DND-41 (cell line): ENCODE results near the gene STK11IP.

ENCODE experiments used
- ATAC-seq: fragments of 200-7000 bp; cut with Tn5 transposase; 3 replicates; pipeline ENCODE4 v1.9.1; 2021; ENCODE audit warnings: low read depth; ENCODE audit not compliant: insufficient read depth
- DNase-seq: peaks from one replicate; pipeline ENCODE4 v3.0.0-alpha.2; 2020
- H2AFZ ChIP-seq: 2 replicates; pipeline ENCODE4 v1.6.0; 2012; ENCODE audit warnings: low read depth, low read length
- H3K27ac ChIP-seq: 2 replicates; pipeline ENCODE4 v1.5.1; 2012; ENCODE audit warnings: low read length, inconsistent platforms
- H3K27me3 ChIP-seq: fragments of 200-600 bp; sonication (generic); 2 replicates; pipeline ENCODE4 v1.6.0; 2012; ENCODE audit warnings: low read length, mild to moderate bottlenecking, inconsistent platforms; ENCODE audit not compliant: insufficient read depth, poor library complexity
- H3K36me3 ChIP-seq: 2 replicates; pipeline ENCODE4 v1.5.1; 2012; ENCODE audit warnings: low read length, inconsistent platforms; ENCODE audit not compliant: insufficient read depth
- H3K4me1 ChIP-seq: 2 replicates; pipeline ENCODE4 v1.5.1; 2012; ENCODE audit warnings: mild to moderate bottlenecking, low read length; ENCODE audit not compliant: insufficient read depth
- H3K4me2 ChIP-seq: 2 replicates; pipeline ENCODE4 v1.6.0; 2012; ENCODE audit warnings: mild to moderate bottlenecking, moderate library complexity, low read length, inconsistent platforms; ENCODE audit not compliant: insufficient read depth
- H3K4me3 ChIP-seq, 2 experiments: fragments of 200-600 bp in 1 of 2; shearing (Covaris generic) in 1 of 2; 2 replicates each; pipeline ENCODE4 v1.5.1; 2012 to 2016; ENCODE audit warnings: inconsistent platforms in 2 of 2, low read length in 2 of 2, mild to moderate bottlenecking in 2 of 2, low read depth in 1 of 2, moderate library complexity in 1 of 2
- H3K79me2 ChIP-seq: 2 replicates; pipeline ENCODE4 v1.6.0; 2012; ENCODE audit warnings: low read length, inconsistent platforms; ENCODE audit not compliant: insufficient read depth
- H3K9ac ChIP-seq: 2 replicates; pipeline ENCODE4 v1.6.0; 2012; ENCODE audit warnings: low read depth, mild to moderate bottlenecking, inconsistent platforms, low read length, moderate library complexity
- H3K9me3 ChIP-seq: 2 replicates; pipeline ENCODE4 v1.5.1; 2012; ENCODE audit warnings: low read length, moderate library complexity, mild to moderate bottlenecking, inconsistent platforms; ENCODE audit not compliant: insufficient read depth, severe bottlenecking
- H4K20me1 ChIP-seq: 2 replicates; pipeline ENCODE4 v1.6.0; 2012; ENCODE audit warnings: low read length; ENCODE audit not compliant: insufficient read depth
- CTCF ChIP-seq: IDR thresholded peaks from 2 replicates; pipeline ENCODE4 v1.5.1; 2012; ENCODE audit warnings: borderline replicate concordance, low read length, moderate library complexity, mild to moderate bottlenecking; ENCODE audit not compliant: poor library complexity, severe bottlenecking; ENCODE audit errors: extremely low read depth
- EZH2 ChIP-seq: IDR thresholded peaks from 3 replicates; pipeline ENCODE4 v1.6.1; 2012; ENCODE audit warnings: borderline replicate concordance, low read depth, mild to moderate bottlenecking, moderate library complexity, low read length, inconsistent platforms; ENCODE audit not compliant: severe bottlenecking

Gene STK11IP

GRCh38 chr2:219628986-219629901 lies 31.6 kb downstream of the STK11IP start:
- Histone ChIP-seq H3K79me2 (no peaks in the 10 kb centered on the region), H3K4me2 (no peak overlapping the region), H3K4me3 (no peak overlapping the region), H3K27ac (no peak overlapping the region), H3K4me1 (no peaks in the 10 kb centered on the region), H3K36me3 (no peaks in the 10 kb centered on the region), H2AFZ (no peak overlapping the region), H3K9ac (no peak overlapping the region), H3K27me3 (no peaks in the 10 kb centered on the region), H3K9me3 (no peaks in the 10 kb centered on the region), H4K20me1 (no peaks in the 10 kb centered on the region)
- no peak for TF ChIP-seq CTCF
- TF ChIP-seq EZH2: no peak
- no peak for DNase-seq
- no peak for ATAC-seq

- Histone ChIP-seq H3K27me3 (no peaks in the 10 kb centered on the region), H3K27ac (no peak overlapping the region), H3K79me2 (no peaks in the 10 kb centered on the region), H3K4me1 (no peaks in the 10 kb centered on the region), H3K4me2 (no peak overlapping the region), H3K9me3 (no peaks in the 10 kb centered on the region), H3K4me3 (no peak overlapping the region), H4K20me1 (no peaks in the 10 kb centered on the region), H2AFZ (no peak overlapping the region), H3K9ac (no peak overlapping the region), H3K36me3 (no peaks in the 10 kb centered on the region)
- ATAC-seq (no peak), DNase-seq (no peak)
- no peak for TF ChIP-seq CTCF
- TF ChIP-seq EZH2: no peak
Measured at GRCh38 chr2:219629976-219630695, 32.5 kb downstream of the STK11IP start.

- no peak for DNase-seq
- no peak overlapping the region for H3K4me3 ChIP-seq
- TF ChIP-seq EZH2 (no peak), CTCF (no peak)
- H2AFZ ChIP-seq: no peak overlapping the region
- no peak overlapping the region for H3K4me2 ChIP-seq
- no peaks in the 10 kb centered on the region for H4K20me1 ChIP-seq
- H3K79me2 ChIP-seq: no peaks in the 10 kb centered on the region
- no peaks in the 10 kb centered on the region for H3K27me3 ChIP-seq
- H3K27ac ChIP-seq: no peak overlapping the region
- H3K36me3 ChIP-seq: no peaks in the 10 kb centered on the region
- ATAC-seq: no peak
- H3K9ac ChIP-seq: no peak overlapping the region
- no peaks in the 10 kb centered on the region for H3K4me1 ChIP-seq
- no peaks in the 10 kb centered on the region for H3K9me3 ChIP-seq
Measured at GRCh38 chr2:219630770-219631405, 33.2 kb downstream of the STK11IP start.
